Mesodermal cell (in vitro differentiated cells): ENCODE data around the gene GAB4.
"Not testable (repeated sequence)": the region's sequence is repeated elsewhere in the genome, so short reads cannot be mapped to it uniquely, and the experiment has no call there.

Source experiments
- H3K27ac ChIP-seq: 2 replicates; pipeline ENCODE4 v1.7.0; 2013; ENCODE audit warnings: mild to moderate bottlenecking, low read depth, low read length, moderate library complexity; ENCODE audit not compliant: severe bottlenecking
- H3K36me3 ChIP-seq: 2 replicates; pipeline ENCODE4 v1.7.1; 2013; ENCODE audit warnings: mild to moderate bottlenecking, low read length, moderate library complexity; ENCODE audit not compliant: control insufficient read depth, insufficient read depth
- H3K4me1 ChIP-seq: one replicate; pipeline ENCODE4 v1.7.1; 2013; ENCODE audit warnings: mild to moderate bottlenecking, low read length; ENCODE audit not compliant: insufficient read depth, control insufficient read depth, poor library complexity, severe bottlenecking
- H3K4me3 ChIP-seq: 2 replicates; pipeline ENCODE4 v1.7.0; 2013; ENCODE audit warnings: low read length, control low read depth, mild to moderate bottlenecking; ENCODE audit not compliant: insufficient read depth, poor library complexity, severe bottlenecking; ENCODE audit errors: extremely low read depth
- H3K9me3 ChIP-seq: 2 replicates; pipeline ENCODE4 v1.7.1; 2013; ENCODE audit warnings: mild to moderate bottlenecking, low read length, moderate library complexity; ENCODE audit not compliant: control insufficient read depth
- WGBS, 2 experiments: methylation state at CpG; one replicate each; pipeline ENCODE4 v1.1.5; 2013; ENCODE audit warnings: missing lambda C conversion rate in 2 of 2; ENCODE audit not compliant: insufficient coverage in 2 of 2; 5-methylcytosine and 5-hydroxymethylcytosine counted together

GAB4 gene

GRCh38 chr22:17034532-17034931, 26.5 kb upstream of the GAB4 start:
- not testable (repeated sequence) for H3K4me3 ChIP-seq, H3K27ac ChIP-seq, H3K4me1 ChIP-seq, H3K36me3 ChIP-seq, H3K9me3 ChIP-seq
- 71 to 80% methylated on average over 1 of the region's 2 CpGs for WGBS, 2 experiments

GRCh38 chr22:17032277-17032676, 24.3 kb upstream of the GAB4 start:
- not testable (repeated sequence) for H3K4me3 ChIP-seq, H3K36me3 ChIP-seq, H3K9me3 ChIP-seq, H3K4me1 ChIP-seq, H3K27ac ChIP-seq
- WGBS, 2 experiments: 70 to 100% methylated on average over 1 to 2 of the region's 2 CpGs

- H3K36me3 ChIP-seq, H3K4me1 ChIP-seq, H3K4me3 ChIP-seq, H3K9me3 ChIP-seq, H3K27ac ChIP-seq: not testable (repeated sequence)
- 62 to 67% methylated on average over 4 to 5 of the region's 5 CpGs for WGBS, 2 experiments
Observed at GRCh38 chr22:17024380-17024779, 16.4 kb upstream of the GAB4 start.

DNA sequence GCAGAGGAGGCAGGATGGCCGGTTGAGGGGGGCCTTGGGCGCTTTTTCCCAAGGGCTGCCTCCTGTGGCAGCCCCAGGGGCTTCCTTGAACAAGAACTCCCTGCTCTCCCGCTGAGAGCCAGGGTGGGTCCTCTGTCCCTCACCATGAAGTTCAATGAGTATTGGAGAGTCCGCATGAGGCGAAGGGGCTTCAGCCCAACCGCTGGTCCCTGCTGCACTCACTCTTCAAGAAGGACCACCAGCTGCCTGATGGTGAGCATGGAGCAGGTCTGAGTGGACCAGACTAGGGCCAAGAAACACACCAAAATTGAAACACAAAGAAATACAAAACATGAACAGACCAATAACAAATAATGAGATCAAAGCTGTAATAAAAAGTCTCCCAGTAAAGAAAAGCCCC, 7.5 kb upstream of the GAB4 start:
- not testable (repeated sequence) for H3K9me3 ChIP-seq, H3K4me1 ChIP-seq, H3K27ac ChIP-seq, H3K4me3 ChIP-seq, H3K36me3 ChIP-seq
- WGBS, 2 experiments: 79 to 100% methylated on average over 1 to 4 of the region's 6 CpGs

DNA sequence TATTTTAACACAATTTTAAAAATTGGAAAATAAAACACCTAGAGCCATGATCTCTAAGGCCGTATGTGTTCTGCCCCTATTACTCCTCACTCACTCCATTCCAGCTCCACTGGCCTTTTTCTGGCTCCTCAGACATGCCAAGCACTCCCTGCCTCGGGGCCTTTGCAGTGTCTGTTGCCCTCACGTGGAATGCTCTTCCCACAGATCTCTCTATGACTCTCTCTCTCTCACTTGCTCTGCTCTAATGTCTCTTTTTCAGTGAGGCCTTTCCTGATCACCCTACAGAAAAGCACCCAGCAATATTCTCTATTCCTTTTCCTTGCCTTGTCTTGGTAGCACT, 6.0 kb upstream of the GAB4 start:
- WGBS, 2 experiments: 71 to 100% methylated on average over 1 to 2 of the region's 3 CpGs
- not testable (repeated sequence) for H3K27ac ChIP-seq, H3K4me1 ChIP-seq, H3K36me3 ChIP-seq, H3K9me3 ChIP-seq, H3K4me3 ChIP-seq

DNA sequence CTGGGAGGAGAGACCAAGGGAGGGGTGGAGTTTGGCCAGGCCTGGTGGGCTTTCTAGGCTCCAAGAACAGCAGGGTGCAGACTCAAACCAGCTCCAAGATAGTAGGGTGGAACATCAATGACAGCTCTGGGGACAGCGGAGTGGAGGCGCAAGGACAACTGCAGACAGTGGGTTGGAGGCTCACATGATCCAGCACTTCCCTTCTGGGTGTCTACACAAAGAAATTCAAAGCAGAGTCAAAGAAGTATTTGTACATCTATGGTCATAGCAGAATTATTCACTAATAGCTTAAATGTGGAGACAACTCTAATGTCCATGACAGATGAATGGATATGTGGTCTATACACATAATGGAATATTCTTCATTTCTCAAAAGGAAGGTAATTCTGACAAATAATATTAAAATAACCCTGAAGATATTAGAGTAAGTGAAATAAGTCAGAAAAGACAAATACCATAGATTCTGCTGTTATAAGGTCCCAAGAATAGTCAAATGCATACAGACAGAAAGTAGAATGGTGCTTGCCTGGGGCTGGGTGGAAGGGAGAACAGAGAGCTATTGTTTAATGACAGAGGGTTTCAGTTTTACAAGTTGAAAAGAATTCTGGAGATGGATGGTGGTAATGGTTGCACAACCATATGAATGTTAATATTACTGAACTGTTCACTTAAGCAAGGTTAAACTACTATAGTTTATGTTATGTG, 5.5 kb upstream of the GAB4 start:
- H3K4me1 ChIP-seq: no peaks in the 10 kb centered on the region
- no peaks in the 10 kb centered on the region for H3K36me3 ChIP-seq
- no peak overlapping the region for H3K27ac ChIP-seq
- H3K9me3 ChIP-seq: no peaks in the 10 kb centered on the region
- WGBS, 2 experiments: 89 to 93% methylated on average over 2 of the region's 2 CpGs
- H3K4me3 ChIP-seq: no peak overlapping the region

- 83 to 84% methylated on average over 3 to 4 of the region's 4 CpGs for WGBS, 2 experiments
Observed at GRCh38 chr22:17012267-17012666, 4.2 kb upstream of the GAB4 start.

GRCh38 chr22:17009640-17010291, 1.7 kb upstream of the GAB4 start:
- H3K9me3 ChIP-seq: no peaks in the 10 kb centered on the region
- H3K4me1 ChIP-seq: no peaks in the 10 kb centered on the region
- 73 to 77% methylated on average over 5 to 6 of the region's 9 CpGs for WGBS, 2 experiments
- no peaks in the 10 kb centered on the region for H3K36me3 ChIP-seq
- H3K4me3 ChIP-seq: no peak overlapping the region
- H3K27ac ChIP-seq: no peak overlapping the region

More at GRCh38 chr22:17012267-17012666, 4.2 kb upstream of the GAB4 start:
- Histone ChIP-seq H3K36me3 (no peaks in the 10 kb centered on the region), H3K4me3 (no peak overlapping the region), H3K9me3 (no peaks in the 10 kb centered on the region), H3K27ac (no peak overlapping the region), H3K4me1 (no peaks in the 10 kb centered on the region)

DNA sequence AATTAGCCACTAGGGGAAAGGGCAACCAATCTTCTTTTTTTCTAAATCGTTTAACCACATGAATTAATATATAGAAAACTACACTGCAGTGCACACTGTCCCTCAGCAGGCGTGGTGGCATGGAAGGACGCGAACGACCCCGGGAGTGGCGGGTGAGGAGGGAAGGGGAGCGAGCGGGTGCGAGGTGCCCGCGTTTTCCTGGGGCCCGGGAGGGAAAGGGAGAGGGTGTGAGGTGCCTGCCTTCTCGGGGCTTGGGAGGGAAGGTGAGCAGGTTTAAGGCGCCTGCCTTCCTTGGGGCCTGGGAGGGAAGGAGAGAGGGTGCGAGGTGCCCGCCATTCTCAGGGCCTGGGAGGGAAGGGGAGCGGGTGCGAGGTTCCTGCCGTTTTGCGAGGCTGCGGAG, 765 bp downstream of the GAB4 start:
- 76 to 86% methylated on average over 8 to 9 of the region's 22 CpGs for WGBS, 2 experiments
- Histone ChIP-seq H3K4me3 (no peak overlapping the region), H3K36me3 (no peaks in the 10 kb centered on the region)

DNA sequence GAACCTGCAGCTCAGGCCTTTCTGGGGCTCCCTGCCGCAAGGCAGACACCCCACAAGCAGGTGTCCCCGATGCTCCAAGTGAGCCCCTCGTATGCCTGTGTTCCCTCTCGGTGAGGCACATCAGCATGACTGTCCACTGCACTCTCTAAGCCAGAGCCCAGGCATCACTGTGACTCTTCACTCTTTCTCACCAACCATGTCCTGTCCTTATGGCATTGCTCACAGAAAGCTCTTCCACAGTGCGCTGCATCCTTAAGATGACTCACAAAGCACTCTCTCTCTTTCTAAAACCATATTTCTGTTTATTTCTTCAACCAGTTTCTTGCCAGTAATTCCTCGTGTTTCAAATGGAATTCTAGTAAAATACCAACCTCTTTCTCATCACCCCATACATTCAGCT, 18.1 kb downstream of the GAB4 start:
- WGBS, 2 experiments: 73 to 84% methylated on average over 6 of the region's 6 CpGs

More for the DNA sequence above, 765 bp downstream of the GAB4 start:
- no peaks in the 10 kb centered on the region for H3K4me1 ChIP-seq
- no peak overlapping the region for H3K27ac ChIP-seq
- H3K9me3 ChIP-seq: no peaks in the 10 kb centered on the region

DNA sequence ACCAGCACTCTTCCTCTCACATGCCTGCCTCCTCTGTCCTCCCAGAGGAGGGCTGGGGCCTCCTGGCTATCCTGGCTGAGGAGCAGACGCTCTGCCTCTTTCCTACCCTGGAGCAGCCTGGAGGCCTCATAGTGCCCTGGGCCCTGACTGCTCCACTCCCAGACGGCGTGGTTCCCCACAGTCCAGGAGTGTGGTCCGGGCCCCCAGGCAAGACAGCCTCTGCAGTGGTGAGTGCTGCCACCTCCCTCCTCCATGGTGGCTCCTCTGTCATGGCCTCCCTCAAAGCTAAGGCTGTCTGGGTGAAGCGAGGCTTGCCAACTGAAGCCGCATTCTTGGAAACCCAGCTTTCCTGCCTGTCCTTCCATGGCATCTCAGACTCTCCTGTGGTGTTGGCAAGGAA, 19.8 kb downstream of the GAB4 start:
- Histone ChIP-seq H3K9me3 (no peaks in the 10 kb centered on the region), H3K36me3 (no peaks in the 10 kb centered on the region)

More for the DNA sequence above, 18.1 kb downstream of the GAB4 start:
- Histone ChIP-seq H3K9me3 (no peaks in the 10 kb centered on the region), H3K4me3 (no peak overlapping the region), H3K27ac (no peak overlapping the region), H3K36me3 (no peaks in the 10 kb centered on the region), H3K4me1 (no peaks in the 10 kb centered on the region)

More for the DNA sequence above, 19.8 kb downstream of the GAB4 start:
- WGBS, 2 experiments: 64 to 66% methylated on average over 4 to 5 of the region's 6 CpGs
- Histone ChIP-seq H3K4me3 (no peak overlapping the region), H3K4me1 (no peaks in the 10 kb centered on the region), H3K27ac (no peak overlapping the region)
